GM23338 (cell line): ENCODE measurements around the gene ZCCHC24. TPM values are rescaled to one million over a fixed set of nuclear protein-coding genes. Genes with fewer than 3 reads are reported as not detected.

ENCODE experiments used
- ATAC-seq: fragments of 200-7000 bp; cut with Tn5 transposase; 3 replicates; pipeline ENCODE4 v1.9.1; 2020
- DNase-seq: peaks from one replicate; pipeline ENCODE4 v3.0.0-alpha.2; 2015; ENCODE audit warnings: low spot score
- H2AFZ ChIP-seq: fragments of 200-600 bp; sonication (generic); 2 replicates; pipeline ENCODE4 v1.8.0; 2016; ENCODE audit warnings: antibody characterized with exemption, mild to moderate bottlenecking, moderate library complexity
- H3F3A ChIP-seq: fragments of 200-600 bp; sonication (generic); replicated peaks from 2 replicates; pipeline ENCODE4 v1.8.0; 2017; ENCODE audit warnings: antibody characterized with exemption, mixed run types, low read depth
- H3K27ac ChIP-seq: fragments of 200-600 bp; sonication (generic); 2 replicates; pipeline ENCODE4 v1.6.1; 2016; ENCODE audit warnings: low read depth
- H3K27me3 ChIP-seq: fragments of 200-600 bp; sonication (generic); 2 replicates; pipeline ENCODE4 v1.8.0; 2016; ENCODE audit warnings: mild to moderate bottlenecking, mixed run types, moderate library complexity; ENCODE audit not compliant: insufficient read depth
- H3K36me3 ChIP-seq: fragments of 200-600 bp; sonication (generic); 2 replicates; pipeline ENCODE4 v1.8.0; 2016; ENCODE audit warnings: mild to moderate bottlenecking; ENCODE audit not compliant: insufficient read depth
- H3K4me1 ChIP-seq: fragments of 200-600 bp; sonication (generic); 2 replicates; pipeline ENCODE4 v1.8.0; 2016; ENCODE audit warnings: mild to moderate bottlenecking, moderate library complexity; ENCODE audit not compliant: insufficient read depth
- H3K4me2 ChIP-seq: fragments of 200-600 bp; sonication (generic); 2 replicates; pipeline ENCODE4 v1.7.1; 2017; ENCODE audit warnings: mixed run types
- H3K4me3 ChIP-seq: fragments of 200-600 bp; sonication (generic); 2 replicates; pipeline ENCODE4 v1.6.1; 2016; ENCODE audit warnings: mixed run types
- H3K79me2 ChIP-seq: fragments of 200-600 bp; sonication (generic); replicated peaks from 2 replicates; pipeline ENCODE4 v1.8.0; 2017; ENCODE audit warnings: mild to moderate bottlenecking; ENCODE audit not compliant: insufficient read depth
- H3K9me2 ChIP-seq: fragments of 200-600 bp; sonication (generic); 2 replicates; pipeline ENCODE4 v1.8.0; 2017; ENCODE audit not compliant: insufficient read depth
- H4K20me1 ChIP-seq: fragments of 200-600 bp; sonication (generic); replicated peaks from 2 replicates; pipeline ENCODE4 v1.8.0; 2017; ENCODE audit warnings: mild to moderate bottlenecking; ENCODE audit not compliant: insufficient read depth
- H3K27ac Mint-ChIP-seq: 2 replicates; pipeline ENCODE4 v1.8.0; 2020; ENCODE audit warnings: inconsistent platforms, mild to moderate bottlenecking, moderate library complexity, mixed read lengths
- H3K27me3 Mint-ChIP-seq: 3 replicates; pipeline ENCODE4 v1.8.0; 2022; ENCODE audit warnings: low read depth, mild to moderate bottlenecking, moderate library complexity, mixed read lengths, inconsistent platforms; ENCODE audit not compliant: insufficient read depth, poor library complexity
- H3K36me3 Mint-ChIP-seq: 3 replicates; pipeline ENCODE4 v1.8.0; 2021; ENCODE audit warnings: low read depth, mild to moderate bottlenecking, inconsistent platforms, moderate library complexity, mixed read lengths
- H3K4me1 Mint-ChIP-seq: 3 replicates; pipeline ENCODE4 v1.8.0; 2020; ENCODE audit warnings: mild to moderate bottlenecking, inconsistent platforms, mixed read lengths
- H3K4me3 Mint-ChIP-seq: 3 replicates; pipeline ENCODE4 v1.8.0; 2021; ENCODE audit warnings: moderate library complexity, mild to moderate bottlenecking, inconsistent platforms, mixed read lengths
- H3K9me3 Mint-ChIP-seq: 3 replicates; pipeline ENCODE4 v1.8.0; 2020; ENCODE audit warnings: moderate library complexity, mild to moderate bottlenecking, inconsistent platforms, mixed read lengths
- EZH2 ChIP-seq: fragments of 200-600 bp; sonication (generic); IDR thresholded peaks from one replicate; pipeline ENCODE4 v1.8.0; 2017; ENCODE audit warnings: antibody characterized with exemption, mild to moderate bottlenecking, low read depth; ENCODE audit not compliant: unreplicated experiment
- EZH2phosphoT487 ChIP-seq: fragments of 200-600 bp; sonication (generic); IDR thresholded peaks from one replicate; pipeline ENCODE4 v1.8.1; 2018; ENCODE audit warnings: antibody characterized with exemption; ENCODE audit not compliant: unreplicated experiment
- NANOG ChIP-seq: IDR thresholded peaks from 2 replicates; pipeline ENCODE4 v1.6.1; 2016; ENCODE audit warnings: antibody characterized with exemption, borderline replicate concordance
- POLR2AphosphoS5 ChIP-seq: IDR thresholded peaks from 2 replicates; pipeline ENCODE4 v1.6.1; 2016; ENCODE audit warnings: antibody characterized with exemption, low read depth
- STAT1 ChIP-seq: IDR thresholded peaks from one replicate; pipeline ENCODE4 v1.6.1; 2016; ENCODE audit warnings: antibody characterized with exemption; ENCODE audit not compliant: unreplicated experiment
- ZNF114 ChIP-seq: fragments of 250-450 bp; sonication (Bioruptor Pico); IDR thresholded peaks from 2 replicates; pipeline ENCODE4 v1.5.0; 2020; ENCODE audit warnings: mild to moderate bottlenecking, moderate library complexity
- polyA plus RNA-seq: library from polyadenylated mRNA; unstranded; fragments of >200 nt; fragmentation: Nextera tagmentation; extraction: Ambion mirVana; gene quantifications from 2 replicates; pipeline ENCODE4 v1.2.1, GENCODE V29; 2016
- total RNA-seq: library from RNA; depleted of rRNA; stranded (reverse); fragments of >200 nt; shearing (Covaris generic); gene quantifications from 2 replicates; pipeline ENCODE4 v1.2.3, GENCODE V29; 2014
- TF ChIP-seq, protein P1 (sequence below): fragments of 250-450 bp; sonication (Bioruptor Pico); IDR thresholded peaks from 2 replicates; pipeline ENCODE4 v1.5.0; 2020; ENCODE audit warnings: mild to moderate bottlenecking, moderate library complexity
- TF ChIP-seq, protein P2 (sequence below): IDR thresholded peaks from 2 replicates; pipeline ENCODE4 v1.6.1; 2016; ENCODE audit warnings: antibody characterized with exemption

The ZCCHC24 gene
- total and polyA plus RNA-seq, 2 experiments from 2014 or later = 2.0 to 10.1 TPM

GRCh38 chr10:79385392-79385795 lies 60.0 kb downstream of the ZCCHC24 start (continued):
- TF ChIP-seq, protein P1, sequence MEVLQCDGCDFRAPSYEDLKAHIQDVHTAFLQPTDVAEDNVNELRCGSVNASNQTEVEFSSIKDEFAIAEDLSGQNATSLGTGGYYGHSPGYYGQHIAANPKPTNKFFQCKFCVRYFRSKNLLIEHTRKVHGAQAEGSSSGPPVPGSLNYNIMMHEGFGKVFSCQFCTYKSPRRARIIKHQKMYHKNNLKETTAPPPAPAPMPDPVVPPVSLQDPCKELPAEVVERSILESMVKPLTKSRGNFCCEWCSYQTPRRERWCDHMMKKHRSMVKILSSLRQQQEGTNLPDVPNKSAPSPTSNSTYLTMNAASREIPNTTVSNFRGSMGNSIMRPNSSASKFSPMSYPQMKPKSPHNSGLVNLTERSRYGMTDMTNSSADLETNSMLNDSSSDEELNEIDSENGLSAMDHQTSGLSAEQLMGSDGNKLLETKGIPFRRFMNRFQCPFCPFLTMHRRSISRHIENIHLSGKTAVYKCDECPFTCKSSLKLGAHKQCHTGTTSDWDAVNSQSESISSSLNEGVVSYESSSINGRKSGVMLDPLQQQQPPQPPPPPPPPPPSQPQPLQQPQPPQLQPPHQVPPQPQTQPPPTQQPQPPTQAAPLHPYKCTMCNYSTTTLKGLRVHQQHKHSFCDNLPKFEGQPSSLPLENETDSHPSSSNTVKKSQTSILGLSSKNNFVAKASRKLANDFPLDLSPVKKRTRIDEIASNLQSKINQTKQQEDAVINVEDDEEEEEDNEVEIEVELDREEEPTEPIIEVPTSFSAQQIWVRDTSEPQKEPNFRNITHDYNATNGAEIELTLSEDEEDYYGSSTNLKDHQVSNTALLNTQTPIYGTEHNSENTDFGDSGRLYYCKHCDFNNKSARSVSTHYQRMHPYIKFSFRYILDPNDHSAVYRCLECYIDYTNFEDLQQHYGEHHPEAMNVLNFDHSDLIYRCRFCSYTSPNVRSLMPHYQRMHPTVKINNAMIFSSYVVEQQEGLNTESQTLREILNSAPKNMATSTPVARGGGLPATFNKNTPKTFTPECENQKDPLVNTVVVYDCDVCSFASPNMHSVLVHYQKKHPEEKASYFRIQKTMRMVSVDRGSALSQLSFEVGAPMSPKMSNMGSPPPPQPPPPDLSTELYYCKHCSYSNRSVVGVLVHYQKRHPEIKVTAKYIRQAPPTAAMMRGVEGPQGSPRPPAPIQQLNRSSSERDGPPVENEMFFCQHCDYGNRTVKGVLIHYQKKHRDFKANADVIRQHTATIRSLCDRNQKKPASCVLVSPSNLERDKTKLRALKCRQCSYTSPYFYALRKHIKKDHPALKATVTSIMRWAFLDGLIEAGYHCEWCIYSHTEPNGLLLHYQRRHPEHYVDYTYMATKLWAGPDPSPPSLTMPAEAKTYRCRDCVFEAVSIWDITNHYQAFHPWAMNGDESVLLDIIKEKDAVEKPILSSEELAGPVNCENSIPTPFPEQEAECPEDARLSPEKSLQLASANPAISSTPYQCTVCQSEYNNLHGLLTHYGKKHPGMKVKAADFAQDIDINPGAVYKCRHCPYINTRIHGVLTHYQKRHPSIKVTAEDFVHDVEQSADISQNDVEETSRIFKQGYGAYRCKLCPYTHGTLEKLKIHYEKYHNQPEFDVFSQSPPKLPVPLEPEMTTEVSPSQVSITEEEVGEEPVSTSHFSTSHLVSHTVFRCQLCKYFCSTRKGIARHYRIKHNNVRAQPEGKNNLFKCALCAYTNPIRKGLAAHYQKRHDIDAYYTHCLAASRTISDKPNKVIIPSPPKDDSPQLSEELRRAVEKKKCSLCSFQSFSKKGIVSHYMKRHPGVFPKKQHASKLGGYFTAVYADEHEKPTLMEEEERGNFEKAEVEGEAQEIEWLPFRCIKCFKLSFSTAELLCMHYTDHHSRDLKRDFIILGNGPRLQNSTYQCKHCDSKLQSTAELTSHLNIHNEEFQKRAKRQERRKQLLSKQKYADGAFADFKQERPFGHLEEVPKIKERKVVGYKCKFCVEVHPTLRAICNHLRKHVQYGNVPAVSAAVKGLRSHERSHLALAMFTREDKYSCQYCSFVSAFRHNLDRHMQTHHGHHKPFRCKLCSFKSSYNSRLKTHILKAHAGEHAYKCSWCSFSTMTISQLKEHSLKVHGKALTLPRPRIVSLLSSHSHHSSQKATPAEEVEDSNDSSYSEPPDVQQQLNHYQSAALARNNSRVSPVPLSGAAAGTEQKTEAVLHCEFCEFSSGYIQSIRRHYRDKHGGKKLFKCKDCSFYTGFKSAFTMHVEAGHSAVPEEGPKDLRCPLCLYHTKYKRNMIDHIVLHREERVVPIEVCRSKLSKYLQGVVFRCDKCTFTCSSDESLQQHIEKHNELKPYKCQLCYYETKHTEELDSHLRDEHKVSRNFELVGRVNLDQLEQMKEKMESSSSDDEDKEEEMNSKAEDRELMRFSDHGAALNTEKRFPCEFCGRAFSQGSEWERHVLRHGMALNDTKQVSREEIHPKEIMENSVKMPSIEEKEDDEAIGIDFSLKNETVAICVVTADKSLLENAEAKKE (CRISPR knock-in tag) = no peak
- TF ChIP-seq NANOG (no peak), EZH2phosphoT487 (no peak), ZNF114 (no peak)
- TF ChIP-seq, protein P2, sequence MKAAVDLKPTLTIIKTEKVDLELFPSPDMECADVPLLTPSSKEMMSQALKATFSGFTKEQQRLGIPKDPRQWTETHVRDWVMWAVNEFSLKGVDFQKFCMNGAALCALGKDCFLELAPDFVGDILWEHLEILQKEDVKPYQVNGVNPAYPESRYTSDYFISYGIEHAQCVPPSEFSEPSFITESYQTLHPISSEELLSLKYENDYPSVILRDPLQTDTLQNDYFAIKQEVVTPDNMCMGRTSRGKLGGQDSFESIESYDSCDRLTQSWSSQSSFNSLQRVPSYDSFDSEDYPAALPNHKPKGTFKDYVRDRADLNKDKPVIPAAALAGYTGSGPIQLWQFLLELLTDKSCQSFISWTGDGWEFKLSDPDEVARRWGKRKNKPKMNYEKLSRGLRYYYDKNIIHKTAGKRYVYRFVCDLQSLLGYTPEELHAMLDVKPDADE = no peak

DNA sequence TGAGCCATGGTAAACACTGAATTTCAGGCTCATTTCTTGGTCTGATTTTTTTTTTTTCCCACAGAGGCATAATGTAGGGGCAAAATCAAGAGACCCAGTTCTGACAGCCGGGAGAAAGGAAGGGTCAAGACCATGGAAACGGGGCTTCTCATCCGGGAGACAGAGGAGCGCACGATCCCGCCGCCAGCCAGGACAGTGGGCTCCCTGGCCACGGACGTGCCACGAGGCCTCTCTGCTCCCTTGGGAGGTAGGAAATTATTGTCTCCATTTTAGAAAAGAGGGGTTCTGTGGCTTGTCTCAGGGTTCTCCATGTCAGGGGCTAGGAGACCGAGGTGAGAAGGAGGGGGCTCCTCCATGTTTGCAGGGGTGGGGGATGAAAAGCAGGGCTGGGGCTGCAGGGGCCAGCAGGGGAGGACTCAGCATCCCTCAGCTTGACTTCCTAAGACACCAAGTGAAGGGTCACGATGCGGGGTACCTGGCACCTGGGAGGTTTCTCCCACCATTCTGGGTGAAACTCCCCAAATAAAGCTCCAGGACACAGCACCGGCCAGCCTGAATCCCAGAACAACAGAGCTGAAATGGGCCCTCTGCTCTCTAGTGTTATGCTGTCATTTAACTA lies 60.5 kb downstream of the ZCCHC24 start:
- no peaks in the 10 kb centered on the region for H4K20me1 ChIP-seq
- no peaks in the 10 kb centered on the region for H3K79me2 ChIP-seq
- no peaks in the 10 kb centered on the region for H3K27me3 ChIP-seq
- Mint-ChIP-seq H3K27ac (no peak overlapping the region), H3K36me3 (no peaks in the 10 kb centered on the region), H3K4me1 (peaks cover 3% of the 10 kb centered on the region; the same call in 2 of the 3 replicates), H3K9me3 (no peaks in the 10 kb centered on the region), H3K27me3 (peaks cover 9% of the 10 kb centered on the region), H3K4me3 (no peak overlapping the region)
- H3K9me2 ChIP-seq = no peaks in the 10 kb centered on the region
- H3K27ac ChIP-seq = no peak overlapping the region
- no peaks in the 10 kb centered on the region for H3K36me3 ChIP-seq
- ATAC-seq (no peak), DNase-seq (no peak)
- H3K4me2 ChIP-seq = no peak overlapping the region
- H3K4me3 ChIP-seq = no peak overlapping the region
- no peaks in the 10 kb centered on the region for H3K4me1 ChIP-seq
- H3F3A ChIP-seq = no peaks in the 10 kb centered on the region
- H2AFZ ChIP-seq = no peak overlapping the region
- TF ChIP-seq EZH2 = no peak
- no peak for TF ChIP-seq STAT1
- TF ChIP-seq POLR2AphosphoS5 = no peak
- TF ChIP-seq, protein P2 = no peak
